Measurements from ENCODE around the gene SSR2.

- TF ChIP-seq CTCF (IDR thresholded peaks at IDR 0.05; ENCODE audit: insufficient read depth, low read length, poor library complexity, severe bottlenecking) (no peak), EZH2phosphoT487 (conservative IDR thresholded peaks at IDR 0.05; ENCODE audit: low read length) (no peak)
Observed at GRCh38 chr1:155979597-155980343, 41.0 kb downstream of the SSR2 start.
